GM23338 (cell line): Measurements from ENCODE around the gene NEK7. TPM values are rescaled to one million over a fixed set of nuclear protein-coding genes. Genes with fewer than 3 reads are reported as not detected.

Source experiments
- ATAC-seq: fragments of 200-7000 bp; cut with Tn5 transposase; 3 replicates; pipeline ENCODE4 v1.9.1; 2020
- DNase-seq: peaks from one replicate; pipeline ENCODE4 v3.0.0-alpha.2; 2015; ENCODE audit warnings: low spot score
- H2AFZ ChIP-seq: fragments of 200-600 bp; sonication (generic); 2 replicates; pipeline ENCODE4 v1.8.0; 2016; ENCODE audit warnings: antibody characterized with exemption, mild to moderate bottlenecking, moderate library complexity
- H3F3A ChIP-seq: fragments of 200-600 bp; sonication (generic); replicated peaks from 2 replicates; pipeline ENCODE4 v1.8.0; 2017; ENCODE audit warnings: antibody characterized with exemption, mixed run types, low read depth
- H3K27ac ChIP-seq: fragments of 200-600 bp; sonication (generic); 2 replicates; pipeline ENCODE4 v1.6.1; 2016; ENCODE audit warnings: low read depth
- H3K27me3 ChIP-seq: fragments of 200-600 bp; sonication (generic); 2 replicates; pipeline ENCODE4 v1.8.0; 2016; ENCODE audit warnings: mild to moderate bottlenecking, mixed run types, moderate library complexity; ENCODE audit not compliant: insufficient read depth
- H3K36me3 ChIP-seq: fragments of 200-600 bp; sonication (generic); 2 replicates; pipeline ENCODE4 v1.8.0; 2016; ENCODE audit warnings: mild to moderate bottlenecking; ENCODE audit not compliant: insufficient read depth
- H3K4me1 ChIP-seq: fragments of 200-600 bp; sonication (generic); 2 replicates; pipeline ENCODE4 v1.8.0; 2016; ENCODE audit warnings: mild to moderate bottlenecking, moderate library complexity; ENCODE audit not compliant: insufficient read depth
- H3K4me2 ChIP-seq: fragments of 200-600 bp; sonication (generic); 2 replicates; pipeline ENCODE4 v1.7.1; 2017; ENCODE audit warnings: mixed run types
- H3K4me3 ChIP-seq: fragments of 200-600 bp; sonication (generic); 2 replicates; pipeline ENCODE4 v1.6.1; 2016; ENCODE audit warnings: mixed run types
- H3K79me2 ChIP-seq: fragments of 200-600 bp; sonication (generic); replicated peaks from 2 replicates; pipeline ENCODE4 v1.8.0; 2017; ENCODE audit warnings: mild to moderate bottlenecking; ENCODE audit not compliant: insufficient read depth
- H3K9me2 ChIP-seq: fragments of 200-600 bp; sonication (generic); 2 replicates; pipeline ENCODE4 v1.8.0; 2017; ENCODE audit not compliant: insufficient read depth
- H4K20me1 ChIP-seq: fragments of 200-600 bp; sonication (generic); replicated peaks from 2 replicates; pipeline ENCODE4 v1.8.0; 2017; ENCODE audit warnings: mild to moderate bottlenecking; ENCODE audit not compliant: insufficient read depth
- H3K27ac Mint-ChIP-seq: 2 replicates; pipeline ENCODE4 v1.8.0; 2020; ENCODE audit warnings: inconsistent platforms, mild to moderate bottlenecking, moderate library complexity, mixed read lengths
- H3K27me3 Mint-ChIP-seq: 3 replicates; pipeline ENCODE4 v1.8.0; 2022; ENCODE audit warnings: low read depth, mild to moderate bottlenecking, moderate library complexity, mixed read lengths, inconsistent platforms; ENCODE audit not compliant: insufficient read depth, poor library complexity
- H3K36me3 Mint-ChIP-seq: 3 replicates; pipeline ENCODE4 v1.8.0; 2021; ENCODE audit warnings: low read depth, mild to moderate bottlenecking, inconsistent platforms, moderate library complexity, mixed read lengths
- H3K4me1 Mint-ChIP-seq: 3 replicates; pipeline ENCODE4 v1.8.0; 2020; ENCODE audit warnings: mild to moderate bottlenecking, inconsistent platforms, mixed read lengths
- H3K4me3 Mint-ChIP-seq: 3 replicates; pipeline ENCODE4 v1.8.0; 2021; ENCODE audit warnings: moderate library complexity, mild to moderate bottlenecking, inconsistent platforms, mixed read lengths
- H3K9me3 Mint-ChIP-seq: 3 replicates; pipeline ENCODE4 v1.8.0; 2020; ENCODE audit warnings: moderate library complexity, mild to moderate bottlenecking, inconsistent platforms, mixed read lengths
- CREB1 ChIP-seq: fragments of 250-450 bp; sonication (Bioruptor Pico); IDR thresholded peaks from 2 replicates; pipeline ENCODE4 v1.5.0; 2020; ENCODE audit warnings: low read depth, mild to moderate bottlenecking, moderate library complexity
- EZH2 ChIP-seq: fragments of 200-600 bp; sonication (generic); IDR thresholded peaks from one replicate; pipeline ENCODE4 v1.8.0; 2017; ENCODE audit warnings: antibody characterized with exemption, mild to moderate bottlenecking, low read depth; ENCODE audit not compliant: unreplicated experiment
- EZH2phosphoT487 ChIP-seq: fragments of 200-600 bp; sonication (generic); IDR thresholded peaks from one replicate; pipeline ENCODE4 v1.8.1; 2018; ENCODE audit warnings: antibody characterized with exemption; ENCODE audit not compliant: unreplicated experiment
- NANOG ChIP-seq: IDR thresholded peaks from 2 replicates; pipeline ENCODE4 v1.6.1; 2016; ENCODE audit warnings: antibody characterized with exemption, borderline replicate concordance
- POLR2AphosphoS5 ChIP-seq: IDR thresholded peaks from 2 replicates; pipeline ENCODE4 v1.6.1; 2016; ENCODE audit warnings: antibody characterized with exemption, low read depth
- STAT1 ChIP-seq: IDR thresholded peaks from one replicate; pipeline ENCODE4 v1.6.1; 2016; ENCODE audit warnings: antibody characterized with exemption; ENCODE audit not compliant: unreplicated experiment
- ZNF114 ChIP-seq: fragments of 250-450 bp; sonication (Bioruptor Pico); IDR thresholded peaks from 2 replicates; pipeline ENCODE4 v1.5.0; 2020; ENCODE audit warnings: mild to moderate bottlenecking, moderate library complexity
- ZNF331 ChIP-seq: fragments of 250-450 bp; sonication (Bioruptor Pico); IDR thresholded peaks from 2 replicates; pipeline ENCODE4 v1.5.0; 2020; ENCODE audit warnings: low read depth, mild to moderate bottlenecking, moderate library complexity
- polyA plus RNA-seq: library from polyadenylated mRNA; unstranded; fragments of >200 nt; fragmentation: Nextera tagmentation; extraction: Ambion mirVana; gene quantifications from 2 replicates; pipeline ENCODE4 v1.2.1, GENCODE V29; 2016
- total RNA-seq: library from RNA; depleted of rRNA; stranded (reverse); fragments of >200 nt; shearing (Covaris generic); gene quantifications from 2 replicates; pipeline ENCODE4 v1.2.3, GENCODE V29; 2014
- TF ChIP-seq, protein P1 (sequence below): fragments of 250-450 bp; sonication (Bioruptor Pico); IDR thresholded peaks from 2 replicates; pipeline ENCODE4 v1.5.0; 2020; ENCODE audit warnings: mild to moderate bottlenecking, moderate library complexity
- TF ChIP-seq, protein P2 (sequence below), 2 experiments: fragments of 200-600 bp in 1 of 2; sonication (generic) in 1 of 2; conservative IDR thresholded peaks; 2 replicates each; pipeline versions ENCODE4 v1.5.1 to v1.6.1; 2016 to 2017; ENCODE audit warnings: antibody characterized with exemption in 2 of 2, low read depth in 2 of 2, mild to moderate bottlenecking in 2 of 2, moderate library complexity in 1 of 2
- TF ChIP-seq, protein P3 (sequence below): IDR thresholded peaks from one replicate; pipeline ENCODE4 v1.6.1; 2018; ENCODE audit warnings: antibody characterized with exemption; ENCODE audit not compliant: unreplicated experiment
- TF ChIP-seq, protein P4 (sequence below): IDR thresholded peaks from 2 replicates; pipeline ENCODE4 v1.6.1; 2016; ENCODE audit warnings: antibody characterized with exemption

The NEK7 gene
- total and polyA plus RNA-seq, 2 experiments from 2014 or later = 4.8 to 15.3 TPM

DNA sequence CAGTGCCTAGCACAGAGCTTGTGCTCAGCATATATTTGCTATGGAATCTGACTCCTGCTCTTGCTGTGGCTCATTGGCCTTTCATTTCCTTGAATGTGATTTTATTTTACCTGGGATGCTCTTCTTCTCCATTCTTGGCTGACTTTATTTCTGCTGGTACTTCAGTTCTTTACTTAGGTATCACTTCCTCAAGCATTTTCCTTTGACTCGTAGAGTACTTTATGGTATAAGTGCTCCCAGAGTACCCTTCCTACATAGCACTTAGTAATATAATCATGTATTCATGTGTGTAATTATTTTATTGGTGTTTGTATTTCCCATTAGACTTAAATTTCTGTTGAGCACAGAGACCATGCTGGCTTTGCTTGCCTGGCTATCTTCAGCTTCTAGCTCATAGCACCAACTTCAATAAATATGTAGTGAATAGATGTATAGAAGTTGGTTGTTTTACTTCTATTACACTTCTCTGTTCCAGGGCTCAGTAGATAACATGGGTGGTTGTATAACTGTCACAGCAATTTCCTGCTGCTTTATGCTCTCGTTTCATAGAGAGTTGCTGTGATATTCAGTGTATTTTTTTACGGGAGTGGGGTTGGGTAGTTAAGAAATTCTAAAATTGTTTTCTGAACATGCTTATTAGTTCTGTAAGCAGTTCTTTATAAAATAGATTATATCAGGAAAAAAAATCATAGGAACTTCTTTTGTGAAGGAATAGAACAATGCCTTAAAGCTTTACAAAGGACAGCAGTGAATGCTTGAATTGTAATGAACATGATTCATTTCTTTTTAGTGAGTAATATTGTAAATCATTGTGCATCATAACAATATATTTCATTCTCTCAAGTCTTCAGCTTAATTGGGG, 112.2 kb downstream of the NEK7 start (continued):
- TF ChIP-seq ZNF331 (CRISPR knock-in tag) = no peak
- no peak for TF ChIP-seq ZNF114 (CRISPR knock-in tag)

DNA sequence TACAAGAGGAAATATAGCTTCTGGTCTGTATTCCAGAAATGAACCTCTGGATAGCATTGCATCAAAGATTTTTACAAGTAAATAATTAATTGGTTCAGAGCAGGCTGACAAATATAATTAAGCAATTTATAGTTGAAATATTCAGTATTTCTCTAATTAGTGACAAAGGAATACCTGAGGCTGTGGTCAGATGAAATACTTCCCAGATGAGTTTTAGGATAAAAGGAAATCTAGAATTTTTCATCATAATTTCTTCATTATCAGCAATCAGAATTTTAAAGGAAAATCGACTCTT, 112.8 kb downstream of the NEK7 start:
- H3K36me3 Mint-ChIP-seq = no peaks in the 10 kb centered on the region
- DNase-seq (no peak), ATAC-seq (no peak)
- H3K27me3 ChIP-seq = no peaks in the 10 kb centered on the region
- no peak overlapping the region for H3K27ac Mint-ChIP-seq
- H3K79me2 ChIP-seq = no peaks in the 10 kb centered on the region
- H3K4me3 Mint-ChIP-seq = no peak overlapping the region
- H3K27me3 Mint-ChIP-seq = peaks cover 2% of the 10 kb centered on the region
- no peak overlapping the region for H3K27ac ChIP-seq
- H3K4me1 Mint-ChIP-seq = peaks cover 8% of the 10 kb centered on the region; the same call in 2 of the 3 replicates
- H3K9me2 ChIP-seq = no peaks in the 10 kb centered on the region
- H3K4me3 ChIP-seq = no peak overlapping the region
- H3K36me3 ChIP-seq = no peaks in the 10 kb centered on the region
- H2AFZ ChIP-seq = no peak overlapping the region
- no peak overlapping the region for H3K4me2 ChIP-seq
- H3F3A ChIP-seq = no peaks in the 10 kb centered on the region
- no peaks in the 10 kb centered on the region for H3K9me3 Mint-ChIP-seq
- no peaks in the 10 kb centered on the region for H4K20me1 ChIP-seq
- no peaks in the 10 kb centered on the region; the same call in 1 of the 2 replicates for H3K4me1 ChIP-seq
- TF ChIP-seq ZNF114 (CRISPR knock-in tag) (no peak), ZNF331 (CRISPR knock-in tag) (no peak), EZH2phosphoT487 (no peak), NANOG (no peak), CREB1 (CRISPR knock-in tag) (no peak), POLR2AphosphoS5 (no peak), EZH2 (no peak), STAT1 (no peak)
- TF ChIP-seq, protein P1, sequence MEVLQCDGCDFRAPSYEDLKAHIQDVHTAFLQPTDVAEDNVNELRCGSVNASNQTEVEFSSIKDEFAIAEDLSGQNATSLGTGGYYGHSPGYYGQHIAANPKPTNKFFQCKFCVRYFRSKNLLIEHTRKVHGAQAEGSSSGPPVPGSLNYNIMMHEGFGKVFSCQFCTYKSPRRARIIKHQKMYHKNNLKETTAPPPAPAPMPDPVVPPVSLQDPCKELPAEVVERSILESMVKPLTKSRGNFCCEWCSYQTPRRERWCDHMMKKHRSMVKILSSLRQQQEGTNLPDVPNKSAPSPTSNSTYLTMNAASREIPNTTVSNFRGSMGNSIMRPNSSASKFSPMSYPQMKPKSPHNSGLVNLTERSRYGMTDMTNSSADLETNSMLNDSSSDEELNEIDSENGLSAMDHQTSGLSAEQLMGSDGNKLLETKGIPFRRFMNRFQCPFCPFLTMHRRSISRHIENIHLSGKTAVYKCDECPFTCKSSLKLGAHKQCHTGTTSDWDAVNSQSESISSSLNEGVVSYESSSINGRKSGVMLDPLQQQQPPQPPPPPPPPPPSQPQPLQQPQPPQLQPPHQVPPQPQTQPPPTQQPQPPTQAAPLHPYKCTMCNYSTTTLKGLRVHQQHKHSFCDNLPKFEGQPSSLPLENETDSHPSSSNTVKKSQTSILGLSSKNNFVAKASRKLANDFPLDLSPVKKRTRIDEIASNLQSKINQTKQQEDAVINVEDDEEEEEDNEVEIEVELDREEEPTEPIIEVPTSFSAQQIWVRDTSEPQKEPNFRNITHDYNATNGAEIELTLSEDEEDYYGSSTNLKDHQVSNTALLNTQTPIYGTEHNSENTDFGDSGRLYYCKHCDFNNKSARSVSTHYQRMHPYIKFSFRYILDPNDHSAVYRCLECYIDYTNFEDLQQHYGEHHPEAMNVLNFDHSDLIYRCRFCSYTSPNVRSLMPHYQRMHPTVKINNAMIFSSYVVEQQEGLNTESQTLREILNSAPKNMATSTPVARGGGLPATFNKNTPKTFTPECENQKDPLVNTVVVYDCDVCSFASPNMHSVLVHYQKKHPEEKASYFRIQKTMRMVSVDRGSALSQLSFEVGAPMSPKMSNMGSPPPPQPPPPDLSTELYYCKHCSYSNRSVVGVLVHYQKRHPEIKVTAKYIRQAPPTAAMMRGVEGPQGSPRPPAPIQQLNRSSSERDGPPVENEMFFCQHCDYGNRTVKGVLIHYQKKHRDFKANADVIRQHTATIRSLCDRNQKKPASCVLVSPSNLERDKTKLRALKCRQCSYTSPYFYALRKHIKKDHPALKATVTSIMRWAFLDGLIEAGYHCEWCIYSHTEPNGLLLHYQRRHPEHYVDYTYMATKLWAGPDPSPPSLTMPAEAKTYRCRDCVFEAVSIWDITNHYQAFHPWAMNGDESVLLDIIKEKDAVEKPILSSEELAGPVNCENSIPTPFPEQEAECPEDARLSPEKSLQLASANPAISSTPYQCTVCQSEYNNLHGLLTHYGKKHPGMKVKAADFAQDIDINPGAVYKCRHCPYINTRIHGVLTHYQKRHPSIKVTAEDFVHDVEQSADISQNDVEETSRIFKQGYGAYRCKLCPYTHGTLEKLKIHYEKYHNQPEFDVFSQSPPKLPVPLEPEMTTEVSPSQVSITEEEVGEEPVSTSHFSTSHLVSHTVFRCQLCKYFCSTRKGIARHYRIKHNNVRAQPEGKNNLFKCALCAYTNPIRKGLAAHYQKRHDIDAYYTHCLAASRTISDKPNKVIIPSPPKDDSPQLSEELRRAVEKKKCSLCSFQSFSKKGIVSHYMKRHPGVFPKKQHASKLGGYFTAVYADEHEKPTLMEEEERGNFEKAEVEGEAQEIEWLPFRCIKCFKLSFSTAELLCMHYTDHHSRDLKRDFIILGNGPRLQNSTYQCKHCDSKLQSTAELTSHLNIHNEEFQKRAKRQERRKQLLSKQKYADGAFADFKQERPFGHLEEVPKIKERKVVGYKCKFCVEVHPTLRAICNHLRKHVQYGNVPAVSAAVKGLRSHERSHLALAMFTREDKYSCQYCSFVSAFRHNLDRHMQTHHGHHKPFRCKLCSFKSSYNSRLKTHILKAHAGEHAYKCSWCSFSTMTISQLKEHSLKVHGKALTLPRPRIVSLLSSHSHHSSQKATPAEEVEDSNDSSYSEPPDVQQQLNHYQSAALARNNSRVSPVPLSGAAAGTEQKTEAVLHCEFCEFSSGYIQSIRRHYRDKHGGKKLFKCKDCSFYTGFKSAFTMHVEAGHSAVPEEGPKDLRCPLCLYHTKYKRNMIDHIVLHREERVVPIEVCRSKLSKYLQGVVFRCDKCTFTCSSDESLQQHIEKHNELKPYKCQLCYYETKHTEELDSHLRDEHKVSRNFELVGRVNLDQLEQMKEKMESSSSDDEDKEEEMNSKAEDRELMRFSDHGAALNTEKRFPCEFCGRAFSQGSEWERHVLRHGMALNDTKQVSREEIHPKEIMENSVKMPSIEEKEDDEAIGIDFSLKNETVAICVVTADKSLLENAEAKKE (CRISPR knock-in tag) = no peak
- TF ChIP-seq, protein P2, sequence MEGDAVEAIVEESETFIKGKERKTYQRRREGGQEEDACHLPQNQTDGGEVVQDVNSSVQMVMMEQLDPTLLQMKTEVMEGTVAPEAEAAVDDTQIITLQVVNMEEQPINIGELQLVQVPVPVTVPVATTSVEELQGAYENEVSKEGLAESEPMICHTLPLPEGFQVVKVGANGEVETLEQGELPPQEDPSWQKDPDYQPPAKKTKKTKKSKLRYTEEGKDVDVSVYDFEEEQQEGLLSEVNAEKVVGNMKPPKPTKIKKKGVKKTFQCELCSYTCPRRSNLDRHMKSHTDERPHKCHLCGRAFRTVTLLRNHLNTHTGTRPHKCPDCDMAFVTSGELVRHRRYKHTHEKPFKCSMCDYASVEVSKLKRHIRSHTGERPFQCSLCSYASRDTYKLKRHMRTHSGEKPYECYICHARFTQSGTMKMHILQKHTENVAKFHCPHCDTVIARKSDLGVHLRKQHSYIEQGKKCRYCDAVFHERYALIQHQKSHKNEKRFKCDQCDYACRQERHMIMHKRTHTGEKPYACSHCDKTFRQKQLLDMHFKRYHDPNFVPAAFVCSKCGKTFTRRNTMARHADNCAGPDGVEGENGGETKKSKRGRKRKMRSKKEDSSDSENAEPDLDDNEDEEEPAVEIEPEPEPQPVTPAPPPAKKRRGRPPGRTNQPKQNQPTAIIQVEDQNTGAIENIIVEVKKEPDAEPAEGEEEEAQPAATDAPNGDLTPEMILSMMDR (conservative IDR thresholded peaks at IDR 0.05; ENCODE audit: low read depth in 2 of 2) = no peak
- TF ChIP-seq, protein P3, sequence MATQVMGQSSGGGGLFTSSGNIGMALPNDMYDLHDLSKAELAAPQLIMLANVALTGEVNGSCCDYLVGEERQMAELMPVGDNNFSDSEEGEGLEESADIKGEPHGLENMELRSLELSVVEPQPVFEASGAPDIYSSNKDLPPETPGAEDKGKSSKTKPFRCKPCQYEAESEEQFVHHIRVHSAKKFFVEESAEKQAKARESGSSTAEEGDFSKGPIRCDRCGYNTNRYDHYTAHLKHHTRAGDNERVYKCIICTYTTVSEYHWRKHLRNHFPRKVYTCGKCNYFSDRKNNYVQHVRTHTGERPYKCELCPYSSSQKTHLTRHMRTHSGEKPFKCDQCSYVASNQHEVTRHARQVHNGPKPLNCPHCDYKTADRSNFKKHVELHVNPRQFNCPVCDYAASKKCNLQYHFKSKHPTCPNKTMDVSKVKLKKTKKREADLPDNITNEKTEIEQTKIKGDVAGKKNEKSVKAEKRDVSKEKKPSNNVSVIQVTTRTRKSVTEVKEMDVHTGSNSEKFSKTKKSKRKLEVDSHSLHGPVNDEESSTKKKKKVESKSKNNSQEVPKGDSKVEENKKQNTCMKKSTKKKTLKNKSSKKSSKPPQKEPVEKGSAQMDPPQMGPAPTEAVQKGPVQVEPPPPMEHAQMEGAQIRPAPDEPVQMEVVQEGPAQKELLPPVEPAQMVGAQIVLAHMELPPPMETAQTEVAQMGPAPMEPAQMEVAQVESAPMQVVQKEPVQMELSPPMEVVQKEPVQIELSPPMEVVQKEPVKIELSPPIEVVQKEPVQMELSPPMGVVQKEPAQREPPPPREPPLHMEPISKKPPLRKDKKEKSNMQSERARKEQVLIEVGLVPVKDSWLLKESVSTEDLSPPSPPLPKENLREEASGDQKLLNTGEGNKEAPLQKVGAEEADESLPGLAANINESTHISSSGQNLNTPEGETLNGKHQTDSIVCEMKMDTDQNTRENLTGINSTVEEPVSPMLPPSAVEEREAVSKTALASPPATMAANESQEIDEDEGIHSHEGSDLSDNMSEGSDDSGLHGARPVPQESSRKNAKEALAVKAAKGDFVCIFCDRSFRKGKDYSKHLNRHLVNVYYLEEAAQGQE = no peak
- TF ChIP-seq, protein P4, sequence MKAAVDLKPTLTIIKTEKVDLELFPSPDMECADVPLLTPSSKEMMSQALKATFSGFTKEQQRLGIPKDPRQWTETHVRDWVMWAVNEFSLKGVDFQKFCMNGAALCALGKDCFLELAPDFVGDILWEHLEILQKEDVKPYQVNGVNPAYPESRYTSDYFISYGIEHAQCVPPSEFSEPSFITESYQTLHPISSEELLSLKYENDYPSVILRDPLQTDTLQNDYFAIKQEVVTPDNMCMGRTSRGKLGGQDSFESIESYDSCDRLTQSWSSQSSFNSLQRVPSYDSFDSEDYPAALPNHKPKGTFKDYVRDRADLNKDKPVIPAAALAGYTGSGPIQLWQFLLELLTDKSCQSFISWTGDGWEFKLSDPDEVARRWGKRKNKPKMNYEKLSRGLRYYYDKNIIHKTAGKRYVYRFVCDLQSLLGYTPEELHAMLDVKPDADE = no peak
